Measurements from ENCODE around the gene SCAMP2.

SCAMP2 gene

GRCh38 chr15:74890665-74890960 lies 17.4 kb upstream of the SCAMP2 start:
- Histone ChIP-seq H2AFZ (ENCODE audit: low read depth, low read length) (peak overlapping the region; percentile 94), H3K4me1 (ENCODE audit: insufficient read depth, low read length) (peaks cover 30% of the 10 kb centered on the region), H4K20me1 (ENCODE audit: insufficient read depth, low read length) (no peaks in the 10 kb centered on the region), H3K36me3 (ENCODE audit: insufficient read depth, low read length) (peaks cover 25% of the 10 kb centered on the region), H3K9ac (ENCODE audit: low read depth, low read length) (peak overlapping the region; percentile 90), H3K4me3 (ENCODE audit: low read depth in 1 of 2, low read length in 2 of 2) (peak overlapping the region; percentile 83 to 98), H3K4me2 (ENCODE audit: insufficient read depth, low read length) (peak overlapping the region; percentile 88), H3K27ac (ENCODE audit: low read length) (peak overlapping the region; percentile 85), H3K27me3 (ENCODE audit: insufficient read depth, low read length, poor library complexity) (no peaks in the 10 kb centered on the region), H3K79me2 (ENCODE audit: insufficient read depth, low read length) (peaks cover 12% of the 10 kb centered on the region), H3K9me3 (ENCODE audit: insufficient read depth, low read length, severe bottlenecking) (no peaks in the 10 kb centered on the region)
- ATAC-seq (ENCODE audit: insufficient read depth, low read depth) (no peak), DNase-seq (no peak)
- no peak for TF ChIP-seq EZH2 (IDR thresholded peaks at IDR 0.05; ENCODE audit: borderline replicate concordance, low read depth, low read length, severe bottlenecking)
- TF ChIP-seq CTCF (IDR thresholded peaks at IDR 0.05; ENCODE audit: borderline replicate concordance, extremely low read depth, low read length, poor library complexity, severe bottlenecking) = no peak

GRCh38 chr15:74889883-74890664 lies 16.9 kb upstream of the SCAMP2 start, which contains the start of gene MPI:
Gene MPI (plus strand): TSS chr15:74890042. CDS start chr15:74890074, 32 bp downstream.
- no peaks in the 10 kb centered on the region for H4K20me1 ChIP-seq (ENCODE audit: insufficient read depth, low read length)
- H3K27ac ChIP-seq (ENCODE audit: low read length) = peak within 1 kb of the TSS; percentile 85
- H2AFZ ChIP-seq (ENCODE audit: low read depth, low read length) = peak within 1 kb of the TSS; percentile 94
- H3K9ac ChIP-seq (ENCODE audit: low read depth, low read length) = peak within 1 kb of the TSS; percentile 90
- DNase-seq (peak; percentile 83), ATAC-seq (ENCODE audit: insufficient read depth, low read depth) (peak; percentile 99)
- H3K4me2 ChIP-seq (ENCODE audit: insufficient read depth, low read length) = peak within 1 kb of the TSS; percentile 88
- peaks cover 25% of the 10 kb centered on the region for H3K36me3 ChIP-seq (ENCODE audit: insufficient read depth, low read length)
- peak within 1 kb of the TSS; percentile 83 to 98 for H3K4me3 ChIP-seq (ENCODE audit: low read depth in 1 of 2, low read length in 2 of 2)
- TF ChIP-seq CTCF (IDR thresholded peaks at IDR 0.05; ENCODE audit: borderline replicate concordance, extremely low read depth, low read length, poor library complexity, severe bottlenecking) (no peak), EZH2 (IDR thresholded peaks at IDR 0.05; ENCODE audit: borderline replicate concordance, low read depth, low read length, severe bottlenecking) (no peak)
- H3K9me3 ChIP-seq (ENCODE audit: insufficient read depth, low read length, severe bottlenecking) = no peaks in the 10 kb centered on the region
- peaks cover 30% of the 10 kb centered on the region for H3K4me1 ChIP-seq (ENCODE audit: insufficient read depth, low read length)
- peaks cover 12% of the 10 kb centered on the region for H3K79me2 ChIP-seq (ENCODE audit: insufficient read depth, low read length)
- no peaks in the 10 kb centered on the region for H3K27me3 ChIP-seq (ENCODE audit: insufficient read depth, low read length, poor library complexity)

- no peaks in the 10 kb centered on the region for H3K9me3 ChIP-seq (ENCODE audit: insufficient read depth, low read length, severe bottlenecking)
- H3K4me2 ChIP-seq (ENCODE audit: insufficient read depth, low read length) = peak overlapping the region; percentile 88
- no peaks in the 10 kb centered on the region for H3K27me3 ChIP-seq (ENCODE audit: insufficient read depth, low read length, poor library complexity)
- peak overlapping the region; percentile 90 for H3K9ac ChIP-seq (ENCODE audit: low read depth, low read length)
- H3K4me1 ChIP-seq (ENCODE audit: insufficient read depth, low read length) = peaks cover 30% of the 10 kb centered on the region
- H3K4me3 ChIP-seq (ENCODE audit: low read depth in 1 of 2, low read length in 2 of 2) = peak overlapping the region; percentile 83 to 98
- H3K36me3 ChIP-seq (ENCODE audit: insufficient read depth, low read length) = peaks cover 25% of the 10 kb centered on the region
- TF ChIP-seq EZH2 (IDR thresholded peaks at IDR 0.05; ENCODE audit: borderline replicate concordance, low read depth, low read length, severe bottlenecking) = no peak
- TF ChIP-seq CTCF (IDR thresholded peaks at IDR 0.05; ENCODE audit: borderline replicate concordance, extremely low read depth, low read length, poor library complexity, severe bottlenecking) = no peak
- H3K27ac ChIP-seq (ENCODE audit: low read length) = peak overlapping the region; percentile 85
- H4K20me1 ChIP-seq (ENCODE audit: insufficient read depth, low read length) = no peaks in the 10 kb centered on the region
- DNase-seq = no peak
- ATAC-seq (ENCODE audit: insufficient read depth, low read depth) = peak; percentile 44
- H3K79me2 ChIP-seq (ENCODE audit: insufficient read depth, low read length) = peaks cover 12% of the 10 kb centered on the region
- H2AFZ ChIP-seq (ENCODE audit: low read depth, low read length) = peak overlapping the region; percentile 94
These were observed 16.3 kb upstream of the SCAMP2 start for GRCh38 chr15:74889390-74889882.

Data from DND-41 (cell line).